Trophoblast cell (in vitro differentiated cells and primary cell): ENCODE data around the gene HYI.

ENCODE experiments used
- DNase-seq, 2 donors: peaks; one replicate each; pipeline ENCODE4 v3.0.0-alpha.2; 2016
- H2AFZ ChIP-seq: 2 replicates; pipeline ENCODE4 v1.6.1; 2013; ENCODE audit warnings: low read length, moderate library complexity, mild to moderate bottlenecking; ENCODE audit not compliant: insufficient read depth, poor library complexity
- H2AK5ac ChIP-seq: 2 replicates; pipeline ENCODE4 v1.6.1; 2013; ENCODE audit warnings: mild to moderate bottlenecking, low read length
- H2BK120ac ChIP-seq: 2 replicates; pipeline ENCODE4 v1.6.1; 2013; ENCODE audit warnings: low read length, mild to moderate bottlenecking, moderate library complexity; ENCODE audit not compliant: insufficient read depth, poor library complexity
- H2BK12ac ChIP-seq: 2 replicates; pipeline ENCODE4 v1.6.1; 2013; ENCODE audit warnings: mild to moderate bottlenecking, low read length, moderate library complexity
- H2BK5ac ChIP-seq: 2 replicates; pipeline ENCODE4 v1.6.1; 2013; ENCODE audit warnings: low read length, low read depth, moderate library complexity, mild to moderate bottlenecking; ENCODE audit not compliant: poor library complexity
- H3K14ac ChIP-seq: 2 replicates; pipeline ENCODE4 v1.6.1; 2013; ENCODE audit warnings: mild to moderate bottlenecking, low read length
- H3K18ac ChIP-seq: 2 replicates; pipeline ENCODE4 v1.6.1; 2013; ENCODE audit warnings: mild to moderate bottlenecking, low read length
- H3K23ac ChIP-seq: 2 replicates; pipeline ENCODE4 v1.6.1; 2013; ENCODE audit warnings: low read length
- H3K27ac ChIP-seq: 2 replicates; pipeline ENCODE4 v1.5.1; 2013; ENCODE audit warnings: low read depth, mild to moderate bottlenecking, inconsistent platforms, low read length, moderate library complexity
- H3K27me3 ChIP-seq: 2 replicates; pipeline ENCODE4 v1.6.1; 2013; ENCODE audit warnings: inconsistent platforms, mild to moderate bottlenecking, low read length, moderate library complexity; ENCODE audit not compliant: insufficient read depth
- H3K36me3 ChIP-seq, 2 experiments: 1 replicate in 1 of 2; 2 replicates in 1 of 2; pipeline ENCODE4 v1.6.1; 2013; ENCODE audit warnings: low read length in 2 of 2, mild to moderate bottlenecking in 2 of 2, moderate library complexity in 1 of 2; ENCODE audit not compliant: insufficient read depth in 2 of 2, control insufficient read depth in 1 of 2
- H3K4ac ChIP-seq: 2 replicates; pipeline ENCODE4 v1.6.1; 2013; ENCODE audit warnings: low read depth, mild to moderate bottlenecking, low read length, moderate library complexity
- H3K4me1 ChIP-seq, 2 experiments: 1 replicate in 1 of 2; 2 replicates in 1 of 2; pipeline ENCODE4 v1.6.1; 2013; ENCODE audit warnings: low read length in 2 of 2, mild to moderate bottlenecking in 2 of 2, moderate library complexity in 1 of 2; ENCODE audit not compliant: insufficient read depth in 2 of 2, control insufficient read depth in 1 of 2
- H3K4me2 ChIP-seq: 2 replicates; pipeline ENCODE4 v1.6.1; 2013; ENCODE audit warnings: inconsistent platforms, mild to moderate bottlenecking, low read length, moderate library complexity
- H3K4me3 ChIP-seq: 2 replicates; pipeline ENCODE4 v1.5.1; 2013; ENCODE audit warnings: mild to moderate bottlenecking, low read depth, low read length, inconsistent platforms
- H3K79me1 ChIP-seq: one replicate; pipeline ENCODE4 v1.6.1; 2013; ENCODE audit warnings: low read length
- H3K79me2 ChIP-seq: 2 replicates; pipeline ENCODE4 v1.6.1; 2013; ENCODE audit warnings: low read length, mild to moderate bottlenecking; ENCODE audit not compliant: control insufficient read depth, insufficient read depth, poor library complexity
- H3K9ac ChIP-seq: 2 replicates; pipeline ENCODE4 v1.6.1; 2013; ENCODE audit warnings: mild to moderate bottlenecking, low read length
- H3K9me3 ChIP-seq: 2 replicates; pipeline ENCODE4 v1.6.1; 2013; ENCODE audit warnings: low read depth, mild to moderate bottlenecking, control low read depth, inconsistent platforms, low read length; ENCODE audit not compliant: insufficient read depth
- H4K12ac ChIP-seq: 2 replicates; pipeline ENCODE4 v1.6.1; 2013; ENCODE audit warnings: low read depth, mild to moderate bottlenecking, low read length, moderate library complexity
- H4K8ac ChIP-seq: 2 replicates; pipeline ENCODE4 v1.6.1; 2013; ENCODE audit warnings: low read depth, mild to moderate bottlenecking, low read length, moderate library complexity
- H4K91ac ChIP-seq: one replicate; pipeline ENCODE4 v1.6.1; 2013; ENCODE audit warnings: low read depth, mild to moderate bottlenecking, low read length, moderate library complexity
- WGBS: extraction: QIAGEN DNeasy Blood & Tissue Kit; methylation state at CpG from one replicate; pipeline ENCODE4 v1.1.7; 2013; ENCODE audit warnings: missing lambda C conversion rate; ENCODE audit not compliant: insufficient read length, insufficient coverage; ENCODE audit errors: extremely low coverage; 5-methylcytosine and 5-hydroxymethylcytosine counted together

Gene HYI

DNA sequence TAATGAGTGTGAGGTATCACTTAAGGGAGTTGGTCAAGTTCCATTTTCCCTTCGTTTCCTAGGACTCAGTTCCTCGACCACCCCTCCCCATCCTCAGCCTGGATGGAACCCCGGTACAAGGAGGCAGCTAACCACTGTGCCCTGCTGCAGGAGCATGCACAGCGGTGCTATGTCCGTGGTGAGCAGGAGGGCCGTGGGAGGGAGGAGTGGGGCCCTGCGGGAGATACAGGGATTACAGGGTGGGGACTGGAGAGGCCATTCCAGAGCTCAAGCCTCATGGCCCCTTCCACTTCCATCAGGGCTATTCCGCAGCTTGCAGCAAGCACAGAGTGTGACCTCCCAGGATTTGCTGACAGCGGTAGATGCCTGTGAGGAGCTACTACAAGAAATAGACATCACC, 25.8 kb downstream of the HYI start:
- no peak for DNase-seq
- Histone ChIP-seq H2AK5ac (no peak overlapping the region), H3K9me3 (no peaks in the 10 kb centered on the region), H3K18ac (no peak overlapping the region), H2BK120ac (no peak overlapping the region), H3K27ac (no peak overlapping the region), H3K4me3 (no peak overlapping the region), H3K4ac (no peak overlapping the region), H4K8ac (no peak overlapping the region), H3K14ac (no peak overlapping the region), H3K9ac (no peak overlapping the region), H4K91ac (no peak overlapping the region), H4K12ac (no peak overlapping the region), H3K79me1 (no peaks in the 10 kb centered on the region), H2BK5ac (no peak overlapping the region), H3K4me2 (no peak overlapping the region), H3K4me1 (no peaks in the 10 kb centered on the region), H2AFZ (no peak overlapping the region), H3K27me3 (no peaks in the 10 kb centered on the region), H2BK12ac (no peak overlapping the region), H3K23ac (no peak overlapping the region), H3K36me3 (peaks cover 93 to 98% of the 10 kb centered on the region in 2 experiments), H3K79me2 (no peaks in the 10 kb centered on the region)
- WGBS, result no CpG with 5 or more reads among the region's 9 CpGs

GRCh38 chr1:43427524-43427923, 26.2 kb downstream of the HYI start:
- Histone ChIP-seq H3K18ac (no peak overlapping the region), H3K27ac (no peak overlapping the region), H2BK5ac (no peak overlapping the region), H4K8ac (no peak overlapping the region), H3K14ac (no peak overlapping the region), H3K4me1 (no peaks in the 10 kb centered on the region), H3K4ac (no peak overlapping the region), H2BK120ac (no peak overlapping the region), H2AK5ac (no peak overlapping the region), H3K23ac (no peak overlapping the region), H2BK12ac (no peak overlapping the region), H3K4me3 (no peak overlapping the region), H3K9me3 (no peaks in the 10 kb centered on the region), H3K36me3 (peaks cover 93 to 98% of the 10 kb centered on the region in 2 experiments), H4K91ac (no peak overlapping the region), H4K12ac (no peak overlapping the region), H3K27me3 (no peaks in the 10 kb centered on the region), H3K9ac (no peak overlapping the region), H3K79me2 (no peaks in the 10 kb centered on the region), H3K79me1 (no peaks in the 10 kb centered on the region), H3K4me2 (no peak overlapping the region), H2AFZ (no peak overlapping the region)
- WGBS, result no CpG with 5 or more reads among the region's 14 CpGs
- DNase-seq, result no peak

DNA sequence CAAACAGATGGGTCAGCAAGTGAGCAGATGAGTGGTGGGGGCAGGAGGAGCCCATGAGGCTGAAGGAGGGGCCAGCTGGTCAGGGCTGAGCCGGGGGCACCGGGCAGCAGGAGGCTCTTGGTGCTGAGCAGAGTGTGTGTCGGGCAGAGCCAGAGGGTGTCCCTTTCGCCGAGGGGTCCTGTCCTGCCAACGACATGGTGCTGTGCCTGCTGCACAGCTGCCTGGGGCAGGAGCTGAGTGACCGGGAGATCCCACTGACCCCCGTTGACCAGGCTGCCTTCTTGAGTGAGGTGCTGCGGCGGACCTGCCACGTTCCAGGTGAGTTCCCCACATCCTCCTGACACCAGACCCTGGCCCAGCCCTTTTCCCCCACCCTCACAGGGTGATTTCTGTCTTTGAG, 27.5 kb downstream of the HYI start:
- DNase-seq, result no peak
- Histone ChIP-seq H4K91ac (no peak overlapping the region), H4K12ac (no peak overlapping the region), H2AK5ac (no peak overlapping the region), H3K23ac (no peak overlapping the region), H4K8ac (no peak overlapping the region), H3K18ac (no peak overlapping the region), H3K27me3 (no peaks in the 10 kb centered on the region), H3K4me1 (no peaks in the 10 kb centered on the region), H3K14ac (no peak overlapping the region), H2BK120ac (no peak overlapping the region), H3K4me3 (no peak overlapping the region), H3K79me2 (no peaks in the 10 kb centered on the region), H3K36me3 (peaks cover 92 to 96% of the 10 kb centered on the region in 2 experiments), H3K79me1 (no peaks in the 10 kb centered on the region), H3K9ac (no peak overlapping the region), H3K4ac (no peak overlapping the region), H2BK12ac (no peak overlapping the region), H2AFZ (no peak overlapping the region), H3K27ac (no peak overlapping the region), H3K4me2 (no peak overlapping the region), H3K9me3 (no peaks in the 10 kb centered on the region), H2BK5ac (no peak overlapping the region)
- no CpG with 5 or more reads among the region's 11 CpGs for WGBS

GRCh38 chr1:43425045-43425444, 28.7 kb downstream of the HYI start:
- WGBS, result no CpG with 5 or more reads among the region's 4 CpGs
- Histone ChIP-seq H3K79me1 (no peaks in the 10 kb centered on the region), H3K27me3 (no peaks in the 10 kb centered on the region), H3K4me1 (no peaks in the 10 kb centered on the region), H3K79me2 (no peaks in the 10 kb centered on the region), H3K36me3 (peaks cover 91 to 96% of the 10 kb centered on the region in 2 experiments), H3K18ac (no peak overlapping the region), H3K23ac (no peak overlapping the region), H3K4ac (no peak overlapping the region), H4K91ac (no peak overlapping the region), H3K27ac (no peak overlapping the region), H3K4me2 (no peak overlapping the region), H2AK5ac (no peak overlapping the region), H4K8ac (no peak overlapping the region), H2AFZ (no peak overlapping the region), H2BK120ac (no peak overlapping the region), H2BK12ac (no peak overlapping the region), H3K14ac (no peak overlapping the region), H4K12ac (no peak overlapping the region), H3K4me3 (no peak overlapping the region), H3K9ac (no peak overlapping the region), H3K9me3 (no peaks in the 10 kb centered on the region), H2BK5ac (no peak overlapping the region)
- DNase-seq, result no peak
